ENCODE measurements around the gene KNSTRN.

KNSTRN gene

GRCh38 chr15:40361640-40362039, 20.9 kb upstream of the KNSTRN start:
- Histone ChIP-seq H3K36me3 (ENCODE audit: control insufficient read depth, insufficient read depth, low read length) (no peaks in the 10 kb centered on the region), H3K27me3 (replicated peaks; ENCODE audit: control insufficient read depth, insufficient read depth, low read length) (no peaks in the 10 kb centered on the region), H3K4me3 (replicated peaks; ENCODE audit: low read depth, low read length) (no peak overlapping the region)
- no peak for DNase-seq (ENCODE audit: extremely low read depth, insufficient read length)
- no peak for TF ChIP-seq CTCF (IDR thresholded peaks at IDR 0.05; ENCODE audit: insufficient read depth, low read length, poor library complexity, severe bottlenecking)

DNA sequence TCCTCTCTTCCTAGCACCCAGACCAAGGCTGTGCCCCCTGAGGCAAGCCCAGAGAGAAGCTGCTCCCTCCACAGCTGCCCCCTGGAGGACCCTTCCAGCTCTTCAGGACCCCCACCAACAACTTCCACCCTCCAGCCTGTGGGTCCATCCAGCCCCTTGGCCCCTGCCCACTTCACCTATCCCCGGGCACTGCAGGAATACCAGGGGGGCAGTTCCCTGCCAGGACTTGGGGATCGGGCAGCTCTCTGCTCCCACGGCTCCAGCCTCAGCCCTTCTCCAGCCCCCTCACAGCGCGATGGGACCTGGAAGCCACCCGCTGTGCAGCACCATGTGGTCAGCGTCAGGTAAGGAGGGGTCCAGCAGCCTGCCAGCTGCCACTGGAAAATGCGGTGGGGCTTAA, 18.9 kb upstream of the KNSTRN start:
- Histone ChIP-seq H3K27me3 (replicated peaks; ENCODE audit: control insufficient read depth, insufficient read depth, low read length) (no peaks in the 10 kb centered on the region; the same call in 1 of the 2 replicates), H3K36me3 (ENCODE audit: control insufficient read depth, insufficient read depth, low read length) (no peaks in the 10 kb centered on the region), H3K4me3 (replicated peaks; ENCODE audit: low read depth, low read length) (no peak overlapping the region)
- TF ChIP-seq CTCF (IDR thresholded peaks at IDR 0.05; ENCODE audit: insufficient read depth, low read length, poor library complexity, severe bottlenecking): no peak
- no peak for DNase-seq (ENCODE audit: extremely low read depth, insufficient read length)

DNA sequence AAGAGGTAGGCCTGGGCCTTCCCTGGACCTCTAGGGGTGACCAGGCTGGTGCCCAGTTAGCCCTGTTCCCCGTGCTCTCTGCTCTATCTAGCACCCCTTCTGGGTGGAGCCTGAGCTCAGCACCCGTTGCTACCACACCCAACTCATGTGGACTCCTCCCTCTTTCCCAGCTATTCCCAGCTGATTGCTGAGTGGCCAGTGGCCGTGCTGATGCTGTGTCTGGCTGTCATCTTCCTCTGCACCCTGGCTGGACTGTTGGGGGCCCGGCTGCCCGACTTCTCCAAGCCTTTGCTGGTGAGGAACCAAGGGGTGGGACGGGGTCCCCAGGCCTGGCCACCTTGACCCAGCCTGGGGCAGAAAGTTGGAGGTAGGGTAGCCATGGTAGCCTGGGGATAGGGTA, 18.3 kb upstream of the KNSTRN start:
- TF ChIP-seq CTCF (IDR thresholded peaks at IDR 0.05; ENCODE audit: insufficient read depth, low read length, poor library complexity, severe bottlenecking): no peak
- Histone ChIP-seq H3K27me3 (replicated peaks; ENCODE audit: control insufficient read depth, insufficient read depth, low read length) (no peaks in the 10 kb centered on the region; the same call in 1 of the 2 replicates), H3K4me3 (replicated peaks; ENCODE audit: low read depth, low read length) (no peak overlapping the region), H3K36me3 (ENCODE audit: control insufficient read depth, insufficient read depth, low read length) (no peaks in the 10 kb centered on the region)
- DNase-seq (ENCODE audit: extremely low read depth, insufficient read length): no peak

GRCh38 chr15:40365016-40365415, 17.5 kb upstream of the KNSTRN start:
- DNase-seq (ENCODE audit: extremely low read depth, insufficient read length): no peak
- no peaks in the 10 kb centered on the region; the same call in 1 of the 2 replicates for H3K27me3 ChIP-seq (replicated peaks; ENCODE audit: control insufficient read depth, insufficient read depth, low read length)
- no peak for TF ChIP-seq CTCF (IDR thresholded peaks at IDR 0.05; ENCODE audit: insufficient read depth, low read length, poor library complexity, severe bottlenecking)
- no peaks in the 10 kb centered on the region for H3K36me3 ChIP-seq (ENCODE audit: control insufficient read depth, insufficient read depth, low read length)
- no peak overlapping the region for H3K4me3 ChIP-seq (replicated peaks; ENCODE audit: low read depth, low read length)

DNA sequence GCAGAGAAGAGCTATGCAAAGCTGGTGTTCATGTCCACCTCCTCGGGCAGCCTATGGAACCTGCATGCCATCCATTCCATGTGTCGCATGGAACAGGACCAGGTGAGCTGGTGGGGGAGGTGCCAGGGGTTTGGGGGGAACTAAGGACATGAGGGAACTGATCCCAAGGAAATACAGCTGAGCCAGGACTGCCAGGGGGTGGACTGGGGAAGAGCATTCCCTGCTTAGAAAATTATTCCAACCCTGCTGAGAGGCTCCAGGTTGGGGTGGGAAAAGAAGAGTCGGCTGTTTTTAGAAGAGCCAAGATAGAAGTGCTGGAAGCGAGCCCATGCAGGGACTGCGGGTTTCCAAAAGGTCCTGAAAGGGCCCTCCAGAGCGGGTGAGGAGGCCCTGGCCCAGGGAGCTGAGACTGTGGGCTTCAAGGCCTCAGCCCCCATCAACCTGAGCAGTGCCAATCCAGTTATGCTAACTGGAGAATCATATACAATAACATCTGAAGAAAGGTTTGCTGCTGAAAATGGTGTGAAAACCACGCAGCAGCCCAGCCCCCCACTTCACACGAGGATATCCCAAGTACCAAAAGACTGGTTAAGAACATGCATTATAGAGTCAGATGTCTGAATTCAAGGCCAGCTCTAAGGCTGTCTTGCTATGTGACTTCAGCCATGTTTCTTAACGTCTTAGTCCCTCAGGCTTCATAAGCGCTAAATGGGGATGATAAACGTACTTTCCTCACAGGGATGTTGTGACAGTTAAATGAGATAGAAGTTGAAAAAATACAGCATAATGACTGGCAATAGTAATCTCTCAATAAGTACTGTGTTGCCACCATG, 16.7 kb upstream of the KNSTRN start:
- TF ChIP-seq CTCF (IDR thresholded peaks at IDR 0.05; ENCODE audit: insufficient read depth, low read length, poor library complexity, severe bottlenecking): no peak
- H3K27me3 ChIP-seq (replicated peaks; ENCODE audit: control insufficient read depth, insufficient read depth, low read length): no peaks in the 10 kb centered on the region; the same call in 1 of the 2 replicates
- no peak for DNase-seq (ENCODE audit: extremely low read depth, insufficient read length)
- H3K36me3 ChIP-seq (ENCODE audit: control insufficient read depth, insufficient read depth, low read length): no peaks in the 10 kb centered on the region
- no peak overlapping the region for H3K4me3 ChIP-seq (replicated peaks; ENCODE audit: low read depth, low read length)

Data from GM06990 (cell line).